ENCODE data around the gene OR5T1.

Gene OR5T1

GRCh38 chr11:56307836-56308235 is 33.9 kb downstream of the OR5T1 start:
- Histone ChIP-seq H3K27me3 (ENCODE audit: low read length) (no peaks in the 10 kb centered on the region), H3K36me3 (ENCODE audit: low read length) (no peaks in the 10 kb centered on the region), H3K9me3 (ENCODE audit: insufficient read depth, low read length) (no peaks in the 10 kb centered on the region), H3K27ac (ENCODE audit: low read depth, low read length) (no peak overlapping the region), H2AFZ (ENCODE audit: low read depth, low read length, severe bottlenecking) (no peak overlapping the region), H3K4me2 (ENCODE audit: low read depth, low read length, poor library complexity, severe bottlenecking) (no peak overlapping the region), H3K9ac (ENCODE audit: low read length) (no peak overlapping the region), H3K9me2 (replicated peaks; ENCODE audit: insufficient read depth, low read length) (no peaks in the 10 kb centered on the region), H3F3A (ENCODE audit: insufficient read depth) (no peaks in the 10 kb centered on the region), H3K4me3 (ENCODE audit: insufficient read depth, low read length, poor library complexity, severe bottlenecking) (no peak overlapping the region), H4K20me1 (ENCODE audit: low read depth, low read length) (no peaks in the 10 kb centered on the region), H3K79me2 (ENCODE audit: insufficient read depth, low read length) (no peaks in the 10 kb centered on the region)
- TF ChIP-seq CTCF (IDR thresholded peaks at IDR 0.05; ENCODE audit: insufficient read depth, low read length, poor library complexity, severe bottlenecking): no peak
- TF ChIP-seq EZH2phosphoT487 (conservative IDR thresholded peaks at IDR 0.05; ENCODE audit: low read length): no peak

- Histone ChIP-seq H3K79me2 (ENCODE audit: insufficient read depth, low read length) (no peaks in the 10 kb centered on the region), H3K9ac (ENCODE audit: low read length) (no peak within 1 kb of the TSS), H2AFZ (ENCODE audit: low read depth, low read length, severe bottlenecking) (no peak within 1 kb of the TSS), H3K27me3 (ENCODE audit: low read length) (no peaks in the 10 kb centered on the region), H3K27ac (ENCODE audit: low read depth, low read length) (no peak within 1 kb of the TSS), H3K4me3 (ENCODE audit: insufficient read depth, low read length, poor library complexity, severe bottlenecking) (no peak within 1 kb of the TSS), H3K36me3 (ENCODE audit: low read length) (no peaks in the 10 kb centered on the region), H3F3A (ENCODE audit: insufficient read depth) (no peaks in the 10 kb centered on the region), H4K20me1 (ENCODE audit: low read depth, low read length) (no peaks in the 10 kb centered on the region), H3K4me2 (ENCODE audit: low read depth, low read length, poor library complexity, severe bottlenecking) (no peak within 1 kb of the TSS), H3K9me2 (replicated peaks; ENCODE audit: insufficient read depth, low read length) (no peaks in the 10 kb centered on the region), H3K9me3 (ENCODE audit: insufficient read depth, low read length) (no peaks in the 10 kb centered on the region)
- no peak for TF ChIP-seq EZH2phosphoT487 (conservative IDR thresholded peaks at IDR 0.05; ENCODE audit: low read length)
- no peak for TF ChIP-seq CTCF (IDR thresholded peaks at IDR 0.05; ENCODE audit: insufficient read depth, low read length, poor library complexity, severe bottlenecking)
These were observed 40.9 kb downstream of the OR5T1 start, which contains the start of gene OR8K3 for GRCh38 chr11:56314844-56315243. OR8K3 (plus strand) TSS chr11:56315144; CDS start chr11:56318307, 3,163 bp downstream.

Measured in SU-DHL-6 (cell line).